ENCODE measurements around the gene TAX1BP3. TPM values are rescaled to one million over a fixed set of nuclear protein-coding genes. Genes with fewer than 3 reads are reported as not detected.

Gene TAX1BP3
- total and polyA plus RNA-seq, 2 of the 13 experiments (the other 11 are each of a cell fraction or from before 2014, with no cell fraction given) = 16.7 to 45.1 TPM

GRCh38 chr17:3635474-3636153, 32.8 kb downstream of the TAX1BP3 start (continued):
- no peak for TF ChIP-seq ZNF407 (CRISPR knock-in tag; IDR thresholded peaks at IDR 0.05; ENCODE audit: not compliant biosample characterization)
- TF ChIP-seq ZNF281 (CRISPR knock-in tag; IDR thresholded peaks at IDR 0.05; ENCODE audit: borderline replicate concordance) = no peak
- TF ChIP-seq ARID2 (CRISPR knock-in tag; IDR thresholded peaks at IDR 0.05; ENCODE audit: borderline replicate concordance) = no peak; the same call in 1 of the 2 replicates
- no peak for TF ChIP-seq ZNF557 (CRISPR knock-in tag; IDR thresholded peaks at IDR 0.05)
- no peak for TF ChIP-seq NR3C1 (CRISPR knock-in tag; IDR thresholded peaks at IDR 0.05)
- no peak for TF ChIP-seq ZSCAN20 (CRISPR knock-in tag; IDR thresholded peaks at IDR 0.05; ENCODE audit: borderline replicate concordance)
- no peak for TF ChIP-seq SP140L (CRISPR knock-in tag; IDR thresholded peaks at IDR 0.05; ENCODE audit: borderline replicate concordance)
- no peak for TF ChIP-seq ZNF142 (CRISPR knock-in tag; IDR thresholded peaks at IDR 0.05)
- TF ChIP-seq ZNF740 (CRISPR knock-in tag; IDR thresholded peaks at IDR 0.05) = no peak
